ENCODE data around the gene TMEM54.

GRCh38 chr1:32899586-32900296 lies 1.4 kb downstream of the TMEM54 start:
- no peak for TF ChIP-seq EZH2 (IDR thresholded peaks at IDR 0.05; ENCODE audit: insufficient read depth, poor library complexity, severe bottlenecking)
- no peak for TF ChIP-seq EZH2phosphoT487 (IDR thresholded peaks at IDR 0.05; ENCODE audit: insufficient read depth, low read depth)
